ENCODE measurements around the gene METTL24. TPM values are rescaled to one million over a fixed set of nuclear protein-coding genes. Genes with fewer than 3 reads are reported as not detected.

Gene METTL24
- total and polyA plus RNA-seq, 2 of the 13 experiments (the other 11 are each of a cell fraction or from before 2014, with no cell fraction given) = not detected

GRCh38 chr6:110341663-110342596 lies 16.2 kb downstream of the METTL24 start (continued):
- TF ChIP-seq ZNF317 (CRISPR knock-in tag; IDR thresholded peaks at IDR 0.05) (no peak), BORCS8-MEF2B (CRISPR knock-in tag; IDR thresholded peaks at IDR 0.05) (no peak), SAP130 (CRISPR knock-in tag; IDR thresholded peaks at IDR 0.05; ENCODE audit: low read depth) (peak; percentile 24; the same call in 1 of the 2 replicates), REPIN1 (CRISPR knock-in tag; IDR thresholded peaks at IDR 0.05; ENCODE audit: borderline replicate concordance, low read depth) (no peak), ZNF790 (CRISPR knock-in tag; IDR thresholded peaks at IDR 0.05; ENCODE audit: borderline replicate concordance) (no peak), BCLAF1 (IDR thresholded peaks at IDR 0.05) (no peak), MBNL3 (CRISPR knock-in tag; conservative IDR thresholded peaks at IDR 0.05) (no peak), NBN (conservative IDR thresholded peaks at IDR 0.05) (no peak), ZNF234 (CRISPR knock-in tag; conservative IDR thresholded peaks at IDR 0.05) (no peak), DPF2 (CRISPR knock-in tag; IDR thresholded peaks at IDR 0.05; ENCODE audit: borderline replicate concordance, low read depth) (no peak), HMG20B (CRISPR knock-in tag; conservative IDR thresholded peaks at IDR 0.05) (no peak), ZFX (CRISPR knock-in tag; IDR thresholded peaks at IDR 0.05; ENCODE audit: low read depth) (no peak), NCOA5 (CRISPR knock-in tag; IDR thresholded peaks at IDR 0.05) (no peak), TCF7 (IDR thresholded peaks at IDR 0.05; ENCODE audit: low read depth) (no peak), ZBTB43 (CRISPR knock-in tag; conservative IDR thresholded peaks at IDR 0.05) (no peak), KMT2B (CRISPR knock-in tag; IDR thresholded peaks at IDR 0.05) (no peak), LRRFIP1 (CRISPR knock-in tag; conservative IDR thresholded peaks at IDR 0.05) (no peak), EED (CRISPR knock-in tag; IDR thresholded peaks at IDR 0.05) (no peak), ZGPAT (CRISPR knock-in tag; IDR thresholded peaks at IDR 0.05) (no peak), TP53 (CRISPR knock-in tag; conservative IDR thresholded peaks at IDR 0.05) (no peak), BCL6 (CRISPR knock-in tag; IDR thresholded peaks at IDR 0.05) (no peak)

All from HepG2 (cell line).